Lower lobe of right lung (tissue), 2 donors: ENCODE measurements around the gene MYBPHL. TPM values are rescaled to one million over a fixed set of nuclear protein-coding genes. Genes with fewer than 3 reads are reported as not detected.
A peak's percentile ranks its signal among the peaks of the same experiment; 100 is the strongest.

ENCODE experiments used
- ATAC-seq, 2 donors: fragments of 200-7000 bp; cut with Tn5 transposase; one replicate each; pipeline ENCODE4 v1.9.1; 2020 to 2022; ENCODE audit warnings: mild to moderate bottlenecking in 2 of 2, moderate library complexity in 2 of 2
- DNase-seq: peaks from one replicate; pipeline ENCODE4 v3.0.0-alpha.2; 2020
- H3K27ac ChIP-seq: fragments of 200-600 bp; one replicate; pipeline ENCODE4 v1.8.0; 2022
- H3K27me3 ChIP-seq: fragments of 200-600 bp; one replicate; pipeline ENCODE4 v1.8.0; 2022; ENCODE audit warnings: low read depth
- H3K36me3 ChIP-seq: fragments of 200-600 bp; one replicate; pipeline ENCODE4 v1.8.0; 2022; ENCODE audit warnings: mild to moderate bottlenecking
- H3K4me1 ChIP-seq: fragments of 200-600 bp; one replicate; pipeline ENCODE4 v1.8.0; 2022
- H3K4me3 ChIP-seq: fragments of 200-600 bp; one replicate; pipeline ENCODE4 v1.8.0; 2022; ENCODE audit warnings: mild to moderate bottlenecking
- H3K9me3 ChIP-seq: fragments of 200-600 bp; one replicate; pipeline ENCODE4 v1.8.0; 2022
- CTCF ChIP-seq: fragments of 200-600 bp; IDR thresholded peaks from one replicate; pipeline ENCODE4 v1.8.0; 2022; ENCODE audit warnings: antibody characterized with exemption, mild to moderate bottlenecking
- intact Hi-C: fragments of 100-400 bp; cut with DNase I; formaldehyde crosslinking; loops from one replicate; pipeline ENCODE4 v1.11.0; 2022
- long read RNA-seq: library from polyadenylated mRNA; unstranded; transcript quantifications from one replicate; pipeline ENCODE4 v2.0.0, GENCODE V29; 2021
- total RNA-seq: library from RNA; stranded (reverse); fragmentation: NEBNext Ultra II Directional; extraction: Animal tissue kit (Norgen Biotek cat#: 25700); gene quantifications from one replicate; pipeline ENCODE4 v1.2.1, GENCODE V29; 2021
- donor health status: DM: no; HTN: yes; CAD: no; lungs with severe emphysema.

Gene MYBPHL
- total RNA-seq: 2.8 TPM
- long read RNA-seq, partial matches to known transcripts: 0 of 4 reads
- long read RNA-seq, other reads (novel, unspliced or antisense): 4 of 4 reads

GRCh38 chr1:109306832-109307273 is at the start of gene MYBPHL:
Gene MYBPHL, minus strand, starts transcription at chr1:109307011. Its CDS starts 20 bp downstream, at chr1:109306991.
- peaks cover 45% of the 10 kb centered on the region for H3K4me1 ChIP-seq
- no peaks in the 10 kb centered on the region for H3K27me3 ChIP-seq
- ATAC-seq (peak; percentile 64 to 67), DNase-seq (peak; percentile 64)
- TF ChIP-seq CTCF: no peak
- intact Hi-C loops: no loop called here
- peaks cover 14% of the 10 kb centered on the region for H3K36me3 ChIP-seq
- no peak within 1 kb of the TSS for H3K4me3 ChIP-seq
- H3K9me3 ChIP-seq: no peaks in the 10 kb centered on the region
- peak within 1 kb of the TSS; percentile 67 for H3K27ac ChIP-seq

- Histone ChIP-seq H3K9me3 (no peaks in the 10 kb centered on the region), H3K36me3 (peaks cover 35% of the 10 kb centered on the region), H3K27ac (no peak overlapping the region), H3K4me3 (no peak overlapping the region), H3K4me1 (peaks cover 23% of the 10 kb centered on the region), H3K27me3 (no peaks in the 10 kb centered on the region)
- ATAC-seq (no peak), DNase-seq (no peak)
- intact Hi-C loops: no loop called here
- no peak for TF ChIP-seq CTCF
Measured at GRCh38 chr1:109356505-109356904, 49.7 kb upstream of the MYBPHL start.

- TF ChIP-seq CTCF: no peak
- intact Hi-C loops: no loop called here
- ATAC-seq (no peak), DNase-seq (no peak)
- no peak overlapping the region for H3K27ac ChIP-seq
- H3K4me3 ChIP-seq: no peak overlapping the region
- peaks cover 51% of the 10 kb centered on the region for H3K36me3 ChIP-seq
- no peaks in the 10 kb centered on the region for H3K9me3 ChIP-seq
- H3K4me1 ChIP-seq: peaks cover 28% of the 10 kb centered on the region
- H3K27me3 ChIP-seq: no peaks in the 10 kb centered on the region
Measured at GRCh38 chr1:109354929-109355328, 48.1 kb upstream of the MYBPHL start.

- peaks cover 78% of the 10 kb centered on the region for H3K36me3 ChIP-seq
- H3K9me3 ChIP-seq: no peaks in the 10 kb centered on the region
- peak; percentile 20 to 33 for ATAC-seq
- H3K27ac ChIP-seq: no peak overlapping the region
- H3K4me3 ChIP-seq: no peak overlapping the region
- intact Hi-C loops: no loop called here
- DNase-seq: no peak
- H3K4me1 ChIP-seq: peaks cover 28% of the 10 kb centered on the region
- TF ChIP-seq CTCF: no peak
- no peaks in the 10 kb centered on the region for H3K27me3 ChIP-seq
Measured at GRCh38 chr1:109351457-109351856, 44.6 kb upstream of the MYBPHL start.

- DNase-seq (no peak), ATAC-seq (peak; percentile 86 to 95)
- TF ChIP-seq CTCF: no peak
- intact Hi-C loops: no loop called here
- Histone ChIP-seq H3K27me3 (no peaks in the 10 kb centered on the region), H3K4me1 (peaks cover 28% of the 10 kb centered on the region), H3K4me3 (no peak overlapping the region), H3K9me3 (no peaks in the 10 kb centered on the region), H3K36me3 (peaks cover 83% of the 10 kb centered on the region), H3K27ac (no peak overlapping the region)
Measured at GRCh38 chr1:109350655-109351054, 43.8 kb upstream of the MYBPHL start.

- peaks cover 87% of the 10 kb centered on the region for H3K36me3 ChIP-seq
- ATAC-seq: peak; percentile 12 to 28
Measured at GRCh38 chr1:109350182-109350581, 43.4 kb upstream of the MYBPHL start.

More at GRCh38 chr1:109350182-109350581, 43.4 kb upstream of the MYBPHL start:
- no peak for DNase-seq
- TF ChIP-seq CTCF: no peak
- Histone ChIP-seq H3K27ac (no peak overlapping the region), H3K4me3 (no peak overlapping the region), H3K27me3 (no peaks in the 10 kb centered on the region), H3K9me3 (no peaks in the 10 kb centered on the region), H3K4me1 (peaks cover 28% of the 10 kb centered on the region)
- intact Hi-C loops: no loop called here
